ENCODE data around the gene TCF7L1. TPM values are rescaled to one million over a fixed set of nuclear protein-coding genes. Genes with fewer than 3 reads are reported as not detected.

The TCF7L1 gene
- total and polyA plus RNA-seq, 9 of the 15 experiments (the other 6 are each of a cell fraction or from before 2014, with no cell fraction given) = 0.03 to 0.11 (median 0.07) TPM; not detected in 5

- no peaks in the 10 kb centered on the region for H3K9me1 ChIP-seq (ENCODE audit: control insufficient read depth, insufficient read depth, low read length)
- H3K4me2 ChIP-seq (ENCODE audit: insufficient read depth, low read length) = no peak overlapping the region
- no peak overlapping the region for H3K9ac ChIP-seq (ENCODE audit: insufficient read depth in 1 of 2, low read depth in 2 of 2, low read length in 2 of 2)
- no peak overlapping the region for H3K4me3 ChIP-seq
- H3K4me1 ChIP-seq (replicated peaks in 1 of 2; ENCODE audit: control insufficient read depth in 2 of 2, insufficient read depth in 2 of 2, low read length in 2 of 2) = no peaks in the 10 kb centered on the region; a peak in 1 of 5 replicates
- ChIA-PET POLR2A (interaction anchor here (1.4 kb wide), 1 partner anchor 15 kb away, joined by 5 read pairs; no protein-coding TSS in a partner anchor), CTCF (ENCODE audit: low intra/inter-chr PET ratio) (no interaction called here)
- H3K9me3 ChIP-seq (replicated peaks; ENCODE audit: control insufficient read depth, insufficient read depth, low read depth, low read length) = no peaks in the 10 kb centered on the region
- ATAC-seq (no peak; the same call in 2 of the 3 replicates), DNase-seq (ENCODE audit: extremely low read depth in 1 of 4, low spot score in 3 of 4) (no peak), FAIRE-seq (no peak)
- peaks cover 49 to 89% of the 10 kb centered on the region in 2 experiments for H3K27me3 ChIP-seq (ENCODE audit: control insufficient read depth in 2 of 2, insufficient read depth in 2 of 2, low read length in 2 of 2)
- no peak overlapping the region for H3K27ac ChIP-seq (ENCODE audit: extremely low read depth, low read depth, low read length)
- no peak overlapping the region for H2AFZ ChIP-seq (ENCODE audit: low read depth, low read length)
- H3K79me2 ChIP-seq (ENCODE audit: control insufficient read depth, insufficient read depth, low read length) = no peaks in the 10 kb centered on the region
- in situ Hi-C loops (cut with MboI) = no loop called here
- no TSS peak for BruUV-seq (replicated peaks)
- WGBS (ENCODE audit: insufficient coverage, low coverage, missing lambda C conversion rate) = 1% methylated on average over 7 of the region's 8 CpGs
- H3K36me3 ChIP-seq (ENCODE audit: control insufficient read depth, insufficient read depth, low read length) = no peaks in the 10 kb centered on the region
- 0 out of 2 replicates have a peak, but pooled peaks cover 4% of the 10 kb centered on the region for H4K20me1 ChIP-seq (replicated peaks; ENCODE audit: control insufficient read depth, insufficient read depth, low read length)
- intact Hi-C loops (cut with micrococcal nuclease) = no loop called here
- TF ChIP-seq POLR3A (IDR thresholded peaks at IDR 0.05; ENCODE audit: borderline replicate concordance, extremely low read depth, insufficient read depth, insufficient read length) (no peak), NFE2L1 (tag; IDR thresholded peaks at IDR 0.05; ENCODE audit: borderline replicate concordance, low read depth) (no peak), PBX2 (CRISPR knock-in tag; IDR thresholded peaks at IDR 0.05; ENCODE audit: low read depth) (no peak), PBX2 (tag; conservative IDR thresholded peaks at IDR 0.05; ENCODE audit: low read depth) (no peak), MYC (IDR thresholded peaks at IDR 0.05; ENCODE audit: low read depth, low read length) (no peak), MYC (CRISPR knock-in tag; IDR thresholded peaks at IDR 0.05; ENCODE audit: borderline replicate concordance, low read depth) (no peak), RBM39 (optimal IDR thresholded peaks at IDR 0.05; ENCODE audit: low read depth, low read length) (no peak), TEAD4 (IDR thresholded peaks at IDR 0.05; ENCODE audit: low read length) (no peak), TEAD4 (CRISPR knock-in tag; IDR thresholded peaks at IDR 0.05; ENCODE audit: borderline replicate concordance) (no peak)
- TF ChIP-seq, protein P1, sequence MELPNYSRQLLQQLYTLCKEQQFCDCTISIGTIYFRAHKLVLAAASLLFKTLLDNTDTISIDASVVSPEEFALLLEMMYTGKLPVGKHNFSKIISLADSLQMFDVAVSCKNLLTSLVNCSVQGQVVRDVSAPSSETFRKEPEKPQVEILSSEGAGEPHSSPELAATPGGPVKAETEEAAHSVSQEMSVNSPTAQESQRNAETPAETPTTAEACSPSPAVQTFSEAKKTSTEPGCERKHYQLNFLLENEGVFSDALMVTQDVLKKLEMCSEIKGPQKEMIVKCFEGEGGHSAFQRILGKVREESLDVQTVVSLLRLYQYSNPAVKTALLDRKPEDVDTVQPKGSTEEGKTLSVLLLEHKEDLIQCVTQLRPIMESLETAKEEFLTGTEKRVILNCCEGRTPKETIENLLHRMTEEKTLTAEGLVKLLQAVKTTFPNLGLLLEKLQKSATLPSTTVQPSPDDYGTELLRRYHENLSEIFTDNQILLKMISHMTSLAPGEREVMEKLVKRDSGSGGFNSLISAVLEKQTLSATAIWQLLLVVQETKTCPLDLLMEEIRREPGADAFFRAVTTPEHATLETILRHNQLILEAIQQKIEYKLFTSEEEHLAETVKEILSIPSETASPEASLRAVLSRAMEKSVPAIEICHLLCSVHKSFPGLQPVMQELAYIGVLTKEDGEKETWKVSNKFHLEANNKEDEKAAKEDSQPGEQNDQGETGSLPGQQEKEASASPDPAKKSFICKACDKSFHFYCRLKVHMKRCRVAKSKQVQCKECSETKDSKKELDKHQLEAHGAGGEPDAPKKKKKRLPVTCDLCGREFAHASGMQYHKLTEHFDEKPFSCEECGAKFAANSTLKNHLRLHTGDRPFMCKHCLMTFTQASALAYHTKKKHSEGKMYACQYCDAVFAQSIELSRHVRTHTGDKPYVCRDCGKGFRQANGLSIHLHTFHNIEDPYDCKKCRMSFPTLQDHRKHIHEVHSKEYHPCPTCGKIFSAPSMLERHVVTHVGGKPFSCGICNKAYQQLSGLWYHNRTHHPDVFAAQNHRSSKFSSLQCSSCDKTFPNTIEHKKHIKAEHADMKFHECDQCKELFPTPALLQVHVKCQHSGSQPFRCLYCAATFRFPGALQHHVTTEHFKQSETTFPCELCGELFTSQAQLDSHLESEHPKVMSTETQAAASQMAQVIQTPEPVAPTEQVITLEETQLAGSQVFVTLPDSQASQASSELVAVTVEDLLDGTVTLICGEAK (IDR thresholded peaks at IDR 0.05) = no peak
- TF ChIP-seq, protein P1 (CRISPR knock-in tag; IDR thresholded peaks at IDR 0.05) = no peak
These were observed 31.0 kb downstream of the TCF7L1 start for GRCh38 chr2:85164145-85164569.

All from K562 (cell line).